Gastroesophageal sphincter (tissue), 4 donors: ENCODE measurements around the gene SUCNR1. TPM values are rescaled to one million over a fixed set of nuclear protein-coding genes. Genes with fewer than 3 reads are reported as not detected.
A peak's percentile ranks its signal among the peaks of the same experiment; 100 is the strongest.

Source experiments
- ATAC-seq: fragments of 150-250 bp; one replicate; pipeline ENCODE4 v1.9.1; 2016; ENCODE audit warnings: mild to moderate bottlenecking, moderate library complexity
- H3K27ac ChIP-seq, 4 donors: fragments of 200-600 bp; sonication (generic) in 3 of 4; 1 replicate in 3 of 4; 2 replicates in 1 of 4; pipeline ENCODE4 v1.5.1; 2016 to 2019
- H3K27me3 ChIP-seq: fragments of 200-600 bp; sonication (generic); one replicate; pipeline ENCODE4 v1.5.1; 2019
- H3K36me3 ChIP-seq, 2 donors: fragments of 200-600 bp; sonication (generic); one replicate each; pipeline ENCODE4 v1.5.1; 2019; ENCODE audit warnings: control low read depth in 1 of 2
- H3K4me1 ChIP-seq, 3 donors: fragments of 200-600 bp; sonication (generic); 1 replicate in 2 of 3; 2 replicates in 1 of 3; pipeline ENCODE4 v1.5.1; 2016 to 2019; ENCODE audit warnings: control low read depth in 2 of 3
- H3K4me3 ChIP-seq, 2 donors: fragments of 200-600 bp; sonication (generic); one replicate each; pipeline ENCODE4 v1.5.1; 2019; ENCODE audit warnings: mild to moderate bottlenecking in 1 of 2, moderate library complexity in 1 of 2
- H3K9me3 ChIP-seq, 3 donors: fragments of 200-600 bp; sonication (generic); one replicate each; pipeline ENCODE4 v1.5.1; 2017 to 2019; ENCODE audit warnings: control low read depth in 2 of 3
- CTCF ChIP-seq, 4 experiments: fragments of 200-600 bp in 2 of 4; fragments of 450-650 bp in 2 of 4; sonication (generic) in 1 of 4; IDR thresholded peaks; one replicate each; pipeline ENCODE4 v1.5.1; 2017 to 2019; ENCODE audit warnings: antibody characterized with exemption in 4 of 4, mild to moderate bottlenecking in 2 of 4, moderate library complexity in 2 of 4
- EP300 ChIP-seq: sonication (generic); formaldehyde crosslinking; IDR thresholded peaks from one replicate; pipeline ENCODE4 v1.6.1; 2017; ENCODE audit warnings: antibody characterized with exemption, mild to moderate bottlenecking
- POLR2A ChIP-seq, 2 donors: fragments of 450-650 bp; IDR thresholded peaks; one replicate each; pipeline ENCODE4 v1.6.1; 2017; ENCODE audit warnings: antibody characterized with exemption in 2 of 2, mild to moderate bottlenecking in 2 of 2, moderate library complexity in 1 of 2
- POLR2AphosphoS5 ChIP-seq: sonication (generic); formaldehyde crosslinking; IDR thresholded peaks from one replicate; pipeline ENCODE4 v1.6.1; 2017; ENCODE audit warnings: antibody characterized with exemption
- WGBS, 2 donors: methylation state at CpG; one replicate each; pipeline ENCODE4 v1.1.5; 2018; ENCODE audit warnings: low coverage in 1 of 2; 5-methylcytosine and 5-hydroxymethylcytosine counted together
- total RNA-seq, 4 donors: library from RNA; depleted of rRNA; stranded (reverse); fragments of >200 nt; gene quantifications; one replicate each; pipeline ENCODE4 v1.1.0, GENCODE V29; 2016

The SUCNR1 gene
- total RNA-seq, 4 donors from 2014 or later = 0.12 to 0.74 (median 0.13) TPM; not detected in 1

- no peaks in the 10 kb centered on the region for H3K36me3 ChIP-seq
- H3K9me3 ChIP-seq = no peaks in the 10 kb centered on the region
- H3K27ac ChIP-seq = no peak overlapping the region
- peaks cover 20 to 43% (median 20%) of the 10 kb centered on the region in 3 donors for H3K4me1 ChIP-seq
- H3K27me3 ChIP-seq = no peaks in the 10 kb centered on the region
- H3K4me3 ChIP-seq = no peak overlapping the region
- TF ChIP-seq POLR2A (IDR thresholded peaks at IDR 0.05) (no peak), POLR2AphosphoS5 (no peak), CTCF (IDR thresholded peaks at IDR 0.05) (no peak), EP300 (no peak)
- WGBS, 2 donors = 92 to 100% methylated on average over 2 of the region's 2 CpGs
- no peak for ATAC-seq
These were observed 32.2 kb downstream of the SUCNR1 start for GRCh38 chr3:151905647-151906046.

GRCh38 chr3:151906751-151907150 lies 33.3 kb downstream of the SUCNR1 start:
- no peak for TF ChIP-seq POLR2AphosphoS5
- TF ChIP-seq EP300 = no peak
- TF ChIP-seq CTCF (IDR thresholded peaks at IDR 0.05) = no peak
- TF ChIP-seq POLR2A (IDR thresholded peaks at IDR 0.05) = no peak
- ATAC-seq = no peak
- Histone ChIP-seq H3K27me3 (no peaks in the 10 kb centered on the region), H3K36me3 (no peaks in the 10 kb centered on the region), H3K4me3 (no peak overlapping the region), H3K4me1 (peaks cover 11 to 35% (median 14%) of the 10 kb centered on the region in 3 donors), H3K9me3 (no peaks in the 10 kb centered on the region), H3K27ac (no peak overlapping the region)
- 69 to 87% methylated on average over 2 of the region's 2 CpGs for WGBS, 2 donors

GRCh38 chr3:151908399-151908798 lies 35.0 kb downstream of the SUCNR1 start:
- Histone ChIP-seq H3K27ac (no peak overlapping the region), H3K4me3 (no peak overlapping the region), H3K36me3 (no peaks in the 10 kb centered on the region), H3K9me3 (no peaks in the 10 kb centered on the region), H3K4me1 (peaks cover 7 to 23% (median 8%) of the 10 kb centered on the region in 3 donors), H3K27me3 (no peaks in the 10 kb centered on the region)
- no peak for ATAC-seq
- WGBS, 2 donors = 93 to 100% methylated on average over 2 to 3 of the region's 3 CpGs
- TF ChIP-seq CTCF (IDR thresholded peaks at IDR 0.05) (no peak), POLR2AphosphoS5 (no peak), EP300 (no peak), POLR2A (IDR thresholded peaks at IDR 0.05) (no peak)

GRCh38 chr3:151909681-151910405 lies 36.4 kb downstream of the SUCNR1 start:
- Histone ChIP-seq H3K9me3 (no peaks in the 10 kb centered on the region), H3K27me3 (no peaks in the 10 kb centered on the region), H3K4me1 (peaks cover 0 to 10% (median 0%) of the 10 kb centered on the region in 3 donors), H3K27ac (peak overlapping the region in 1 of 4 donors; percentile 33), H3K4me3 (no peak overlapping the region), H3K36me3 (no peaks in the 10 kb centered on the region)
- TF ChIP-seq POLR2AphosphoS5 (no peak), CTCF (IDR thresholded peaks at IDR 0.05) (no peak), POLR2A (IDR thresholded peaks at IDR 0.05) (no peak), EP300 (no peak)
- ATAC-seq = no peak
- WGBS, 2 donors = 6 to 9% methylated on average over 1 of the region's 1 CpG

GRCh38 chr3:151911462-151911861 lies 38.0 kb downstream of the SUCNR1 start:
- TF ChIP-seq POLR2A (IDR thresholded peaks at IDR 0.05) (no peak), CTCF (IDR thresholded peaks at IDR 0.05) (no peak), EP300 (no peak), POLR2AphosphoS5 (no peak)
- H3K27me3 ChIP-seq = no peaks in the 10 kb centered on the region
- no peaks in the 10 kb centered on the region for H3K36me3 ChIP-seq
- 86 to 90% methylated on average over 1 of the region's 1 CpG for WGBS, 2 donors
- H3K4me1 ChIP-seq = peaks cover 0 to 10% (median 0%) of the 10 kb centered on the region in 3 donors
- no peak overlapping the region for H3K4me3 ChIP-seq
- H3K9me3 ChIP-seq = no peaks in the 10 kb centered on the region
- ATAC-seq = no peak
- no peak overlapping the region for H3K27ac ChIP-seq
